Measurements from ENCODE around the gene SMOC2. TPM values are rescaled to one million over a fixed set of nuclear protein-coding genes. Genes with fewer than 3 reads are reported as not detected.

SMOC2 gene, protein sequence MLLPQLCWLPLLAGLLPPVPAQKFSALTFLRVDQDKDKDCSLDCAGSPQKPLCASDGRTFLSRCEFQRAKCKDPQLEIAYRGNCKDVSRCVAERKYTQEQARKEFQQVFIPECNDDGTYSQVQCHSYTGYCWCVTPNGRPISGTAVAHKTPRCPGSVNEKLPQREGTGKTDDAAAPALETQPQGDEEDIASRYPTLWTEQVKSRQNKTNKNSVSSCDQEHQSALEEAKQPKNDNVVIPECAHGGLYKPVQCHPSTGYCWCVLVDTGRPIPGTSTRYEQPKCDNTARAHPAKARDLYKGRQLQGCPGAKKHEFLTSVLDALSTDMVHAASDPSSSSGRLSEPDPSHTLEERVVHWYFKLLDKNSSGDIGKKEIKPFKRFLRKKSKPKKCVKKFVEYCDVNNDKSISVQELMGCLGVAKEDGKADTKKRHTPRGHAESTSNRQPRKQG
- 102 TPM for total RNA-seq

DNA sequence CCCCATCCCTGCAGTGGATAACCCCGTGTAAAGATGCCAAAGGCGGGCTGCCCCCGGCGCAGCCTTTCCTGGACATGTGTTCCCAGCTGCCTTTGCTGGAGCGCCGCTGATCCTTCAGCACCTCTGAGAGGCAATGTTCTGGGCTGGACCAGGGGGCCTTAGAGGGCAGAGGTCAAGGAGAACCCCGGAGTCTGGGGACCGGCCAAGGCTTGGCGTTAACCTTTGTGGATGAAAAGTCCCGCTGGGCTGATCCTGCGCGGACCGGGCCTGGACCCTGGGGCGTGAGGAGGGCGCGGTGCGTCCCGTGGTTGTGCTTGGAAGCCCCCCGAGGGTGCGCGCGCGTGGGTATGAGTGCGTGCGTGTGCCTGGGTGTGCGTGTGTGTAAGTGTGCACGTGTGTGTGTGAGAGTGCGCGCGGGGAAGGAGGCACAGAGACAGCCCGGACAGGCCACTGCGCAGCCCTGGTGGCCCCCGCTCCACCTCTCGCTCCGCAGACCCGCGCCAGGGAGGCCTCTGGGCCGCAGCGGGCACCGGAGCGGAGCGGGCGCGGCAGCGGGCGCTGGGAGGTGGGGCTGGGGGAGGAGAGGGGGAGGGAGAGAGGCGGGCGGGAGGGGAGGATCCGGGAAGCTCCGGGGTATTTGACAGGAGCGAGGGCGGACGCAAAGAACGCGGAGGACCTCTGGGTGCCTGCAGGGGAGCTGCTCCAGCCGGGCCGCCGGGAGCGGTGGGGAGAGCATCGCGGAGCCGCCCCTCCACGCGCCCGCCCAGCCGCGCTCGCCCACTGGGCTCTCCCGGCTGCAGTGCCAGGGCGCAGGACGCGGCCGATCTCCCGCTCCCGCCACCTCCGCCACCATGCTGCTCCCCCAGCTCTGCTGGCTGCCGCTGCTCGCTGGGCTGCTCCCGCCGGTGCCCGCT lies at the start of gene SMOC2:
TSS of gene SMOC2 (plus strand) at position 665 of the 914 bp plus-strand sequence. CDS start at position 852, 187 bp downstream.
- Histone ChIP-seq H3K4me1 (peaks cover 8 to 16% of the 10 kb centered on the region in 2 donors), H3K36me3 (no peaks in the 10 kb centered on the region), H3K9me3 (no peaks in the 10 kb centered on the region), H3K27me3 (no peaks in the 10 kb centered on the region), H3K4me3 (peak within 1 kb of the TSS; percentile 59 to 93), H3K27ac (peak within 1 kb of the TSS; percentile 75 to 88)
- peak in 1 of 2 donors; percentile 72 for DNase-seq (ENCODE audit: low spot score in 2 of 2)
- intact Hi-C loops (cut with DNase I) = loop anchor here (2.0 to 5.0 kb wide), 2 partner anchors 56 to 442 kb away; no protein-coding TSS in a partner anchor
- TF ChIP-seq, protein P1, sequence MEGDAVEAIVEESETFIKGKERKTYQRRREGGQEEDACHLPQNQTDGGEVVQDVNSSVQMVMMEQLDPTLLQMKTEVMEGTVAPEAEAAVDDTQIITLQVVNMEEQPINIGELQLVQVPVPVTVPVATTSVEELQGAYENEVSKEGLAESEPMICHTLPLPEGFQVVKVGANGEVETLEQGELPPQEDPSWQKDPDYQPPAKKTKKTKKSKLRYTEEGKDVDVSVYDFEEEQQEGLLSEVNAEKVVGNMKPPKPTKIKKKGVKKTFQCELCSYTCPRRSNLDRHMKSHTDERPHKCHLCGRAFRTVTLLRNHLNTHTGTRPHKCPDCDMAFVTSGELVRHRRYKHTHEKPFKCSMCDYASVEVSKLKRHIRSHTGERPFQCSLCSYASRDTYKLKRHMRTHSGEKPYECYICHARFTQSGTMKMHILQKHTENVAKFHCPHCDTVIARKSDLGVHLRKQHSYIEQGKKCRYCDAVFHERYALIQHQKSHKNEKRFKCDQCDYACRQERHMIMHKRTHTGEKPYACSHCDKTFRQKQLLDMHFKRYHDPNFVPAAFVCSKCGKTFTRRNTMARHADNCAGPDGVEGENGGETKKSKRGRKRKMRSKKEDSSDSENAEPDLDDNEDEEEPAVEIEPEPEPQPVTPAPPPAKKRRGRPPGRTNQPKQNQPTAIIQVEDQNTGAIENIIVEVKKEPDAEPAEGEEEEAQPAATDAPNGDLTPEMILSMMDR (IDR thresholded peaks at IDR 0.05) = no peak

DNA sequence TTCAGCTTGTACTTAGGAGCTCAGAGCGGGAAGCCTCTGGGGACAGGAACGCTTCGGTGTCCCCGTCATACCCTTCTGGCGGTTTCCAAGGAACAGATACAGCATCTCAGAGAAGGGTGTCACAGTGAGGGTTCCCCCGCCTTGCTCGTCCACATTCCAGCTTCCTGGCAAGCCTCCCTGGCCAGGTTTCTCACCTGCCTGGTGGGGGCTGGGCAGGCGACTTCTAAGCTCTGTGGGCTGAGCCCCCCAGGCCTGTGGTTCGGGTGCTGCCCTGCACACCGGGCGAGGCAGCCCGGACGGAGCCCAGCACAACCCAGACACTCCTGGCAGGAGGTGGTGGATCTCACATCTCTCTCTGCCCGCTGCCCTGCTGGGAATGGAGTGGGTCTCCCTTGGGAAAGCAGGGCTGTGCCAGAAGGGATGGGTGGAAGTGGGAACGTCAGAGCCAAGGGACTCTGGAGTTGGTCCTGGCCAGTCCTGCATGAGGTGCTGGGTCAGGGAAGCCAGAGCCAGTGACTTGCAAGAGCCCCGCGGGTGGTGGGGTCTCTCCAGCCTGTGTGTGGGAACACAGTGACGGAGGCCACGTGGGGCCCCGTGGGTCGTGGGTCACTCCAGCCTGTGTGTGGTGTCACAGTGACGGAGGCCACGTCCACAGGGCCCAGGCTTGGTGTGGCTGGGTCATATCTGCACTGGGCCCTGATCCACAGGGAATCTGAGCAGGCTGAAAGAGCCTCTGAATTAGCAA lies 47.7 kb upstream of the SMOC2 start:
- H3K36me3 ChIP-seq = no peaks in the 10 kb centered on the region
- intact Hi-C loops (cut with DNase I) = no loop called here
- no peaks in the 10 kb centered on the region for H3K9me3 ChIP-seq
- no peak for DNase-seq (ENCODE audit: low spot score in 2 of 2)
- no peak overlapping the region for H3K4me3 ChIP-seq
- no peak overlapping the region for H3K27ac ChIP-seq
- no peaks in the 10 kb centered on the region for H3K27me3 ChIP-seq
- H3K4me1 ChIP-seq = no peaks in the 10 kb centered on the region
- TF ChIP-seq, protein P1 (IDR thresholded peaks at IDR 0.05) = no peak

DNA sequence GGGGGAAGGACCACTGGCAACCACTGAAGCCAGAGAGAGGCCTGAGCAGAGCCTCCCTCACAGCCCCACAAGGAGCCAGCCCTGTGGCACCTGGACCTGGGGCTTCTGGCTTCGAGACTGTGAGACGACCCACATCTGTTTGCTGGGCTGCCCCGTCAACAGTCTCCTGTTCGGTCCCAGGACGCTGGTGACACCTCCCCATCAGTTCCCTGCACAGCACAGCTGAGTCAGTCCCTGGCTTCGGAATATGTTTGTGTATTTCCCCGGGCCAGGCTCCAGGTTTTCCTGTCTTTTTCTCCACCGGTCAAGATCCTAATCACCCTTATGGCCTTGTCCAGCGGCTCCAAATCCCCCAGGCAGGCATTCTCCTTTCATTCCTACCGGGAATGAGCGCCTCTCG lies 46.4 kb upstream of the SMOC2 start:
- Histone ChIP-seq H3K36me3 (no peaks in the 10 kb centered on the region), H3K9me3 (no peaks in the 10 kb centered on the region), H3K27me3 (no peaks in the 10 kb centered on the region), H3K4me3 (no peak overlapping the region), H3K4me1 (no peaks in the 10 kb centered on the region), H3K27ac (no peak overlapping the region)
- intact Hi-C loops (cut with DNase I) = no loop called here
- TF ChIP-seq, protein P1 (IDR thresholded peaks at IDR 0.05) = no peak
- DNase-seq (ENCODE audit: low spot score in 2 of 2) = no peak

DNA sequence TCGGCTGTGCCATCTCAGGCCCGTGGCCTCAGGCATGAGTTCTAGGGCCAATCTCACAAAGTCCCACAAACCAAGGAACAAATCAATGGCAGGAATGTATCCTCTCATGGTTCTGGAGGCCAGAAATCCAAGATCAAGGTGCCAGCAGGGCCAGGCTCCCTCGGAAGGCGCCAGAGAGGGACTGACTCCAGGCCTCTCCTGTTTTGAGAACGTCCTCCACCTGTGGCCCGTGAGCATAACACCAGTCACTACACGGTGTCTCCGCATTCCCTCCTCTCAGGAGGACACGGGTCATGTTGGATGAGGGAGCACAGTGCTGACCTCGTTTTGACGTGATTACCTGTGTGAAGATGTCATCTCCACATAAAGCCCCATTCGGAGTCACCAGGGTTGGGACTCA lies 45.0 kb upstream of the SMOC2 start:
- Histone ChIP-seq H3K4me1 (no peaks in the 10 kb centered on the region), H3K9me3 (no peaks in the 10 kb centered on the region), H3K27ac (no peak overlapping the region), H3K4me3 (no peak overlapping the region), H3K36me3 (no peaks in the 10 kb centered on the region), H3K27me3 (no peaks in the 10 kb centered on the region)
- DNase-seq (ENCODE audit: low spot score in 2 of 2) = no peak
- intact Hi-C loops (cut with DNase I) = no loop called here
- TF ChIP-seq, protein P1 (IDR thresholded peaks at IDR 0.05) = no peak

DNA sequence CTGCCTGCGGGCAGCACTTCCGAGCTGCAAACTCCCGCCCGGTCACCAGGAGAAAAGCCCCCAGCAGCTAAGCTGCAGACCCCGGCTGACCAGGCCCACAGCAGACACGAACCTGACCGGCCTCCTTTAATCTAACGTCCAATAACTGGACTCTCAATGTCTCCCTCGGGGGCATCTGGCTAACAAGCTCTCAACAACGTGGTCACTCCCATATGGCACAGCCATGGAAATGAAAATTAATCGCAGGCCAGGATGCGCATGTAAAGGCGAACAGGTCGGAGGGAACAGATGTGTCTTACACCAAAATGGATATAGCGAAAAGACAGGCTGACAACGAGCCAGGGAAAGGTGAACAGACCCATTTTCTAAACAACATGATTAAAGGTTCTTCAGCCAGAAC lies 44.4 kb upstream of the SMOC2 start:
- intact Hi-C loops (cut with DNase I) = no loop called here
- Histone ChIP-seq H3K27me3 (no peaks in the 10 kb centered on the region), H3K36me3 (no peaks in the 10 kb centered on the region), H3K4me1 (no peaks in the 10 kb centered on the region), H3K27ac (no peak overlapping the region), H3K9me3 (no peaks in the 10 kb centered on the region), H3K4me3 (no peak overlapping the region)
- DNase-seq (ENCODE audit: low spot score in 2 of 2) = no peak
- TF ChIP-seq, protein P1 (IDR thresholded peaks at IDR 0.05) = no peak

All from ascending aorta (tissue), 2 donors.